ENCODE results near the gene SLC13A2.

DNA sequence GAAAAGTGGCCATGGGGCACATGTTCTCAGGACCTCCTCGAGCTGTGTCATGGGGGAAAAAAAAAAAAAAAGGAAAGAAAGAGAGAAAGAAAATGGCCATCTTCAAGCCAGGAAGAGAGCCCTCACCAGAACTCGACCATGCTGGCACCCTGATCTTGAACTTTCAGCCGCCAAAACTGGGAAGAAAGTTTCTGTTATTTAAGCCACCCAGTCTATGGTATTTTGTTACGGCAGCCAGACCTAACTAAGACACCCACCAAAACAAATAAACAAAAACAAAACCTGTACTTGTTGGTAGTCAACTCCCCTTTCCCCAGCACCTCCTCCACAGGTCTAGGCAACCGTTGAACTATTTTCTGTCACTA is 26.1 kb upstream of the SLC13A2 start:
- TF ChIP-seq CTCF (IDR thresholded peaks at IDR 0.05) (no peak), EP300 (IDR thresholded peaks at IDR 0.05) (no peak), POLR2AphosphoS5 (IDR thresholded peaks at IDR 0.05) (no peak), POLR2A (IDR thresholded peaks at IDR 0.05) (no peak)

All from sigmoid colon (tissue), 4 donors.